Osteocyte (in vitro differentiated cells): Measurements from ENCODE around the gene CHRNB2. TPM values are rescaled to one million over a fixed set of nuclear protein-coding genes. Genes with fewer than 3 reads are reported as not detected.

ENCODE experiments used
- DNase-seq: peaks from one replicate; pipeline ENCODE4 v3.0.0; 2021; ENCODE audit warnings: mixed read lengths; ENCODE audit not compliant: unreplicated experiment; ENCODE audit errors: extremely low spot score
- H3K27ac Mint-ChIP-seq: one replicate; pipeline ENCODE4 v1.8.0; 2021; ENCODE audit warnings: mild to moderate bottlenecking, mixed read lengths; ENCODE audit not compliant: unreplicated experiment
- H3K27me3 Mint-ChIP-seq: one replicate; pipeline ENCODE4 v1.8.0; 2021; ENCODE audit warnings: mixed read lengths; ENCODE audit not compliant: unreplicated experiment
- H3K36me3 Mint-ChIP-seq: one replicate; pipeline ENCODE4 v1.8.0; 2021; ENCODE audit warnings: mixed read lengths; ENCODE audit not compliant: unreplicated experiment
- H3K4me1 Mint-ChIP-seq: one replicate; pipeline ENCODE4 v1.8.0; 2021; ENCODE audit warnings: mixed read lengths; ENCODE audit not compliant: unreplicated experiment
- H3K4me3 Mint-ChIP-seq: one replicate; pipeline ENCODE4 v1.8.0; 2021; ENCODE audit warnings: mild to moderate bottlenecking, moderate library complexity, mixed read lengths; ENCODE audit not compliant: unreplicated experiment
- H3K9me3 Mint-ChIP-seq: one replicate; pipeline ENCODE4 v1.8.0; 2021; ENCODE audit warnings: mixed read lengths; ENCODE audit not compliant: unreplicated experiment
- CTCF ChIP-seq: fragments of 200-600 bp; sonication (generic); IDR thresholded peaks from 2 replicates; pipeline ENCODE4 v1.5.0; 2021; ENCODE audit warnings: antibody characterized with exemption, mild to moderate bottlenecking, moderate library complexity
- total RNA-seq: library from RNA; stranded (reverse); gene quantifications from 2 replicates; pipeline ENCODE4 v1.2.1, GENCODE V29; 2021

The CHRNB2 gene
- total RNA-seq, 1 donor from 2014 or later: 0.27 TPM

- no peak overlapping the region for H3K4me3 Mint-ChIP-seq
- no peak for TF ChIP-seq CTCF
- H3K9me3 Mint-ChIP-seq: no peaks in the 10 kb centered on the region
- no peak for DNase-seq
- H3K27me3 Mint-ChIP-seq: no peaks in the 10 kb centered on the region
- peaks cover 30% of the 10 kb centered on the region for H3K36me3 Mint-ChIP-seq
- peaks cover 34% of the 10 kb centered on the region for H3K4me1 Mint-ChIP-seq
- H3K27ac Mint-ChIP-seq: no peak overlapping the region
Measured at GRCh38 chr1:154603317-154603716, 35.7 kb downstream of the CHRNB2 start.

- Mint-ChIP-seq H3K27ac (no peak overlapping the region), H3K27me3 (no peaks in the 10 kb centered on the region), H3K9me3 (no peaks in the 10 kb centered on the region), H3K36me3 (peaks cover 18% of the 10 kb centered on the region), H3K4me3 (no peak overlapping the region), H3K4me1 (peaks cover 40% of the 10 kb centered on the region)
- TF ChIP-seq CTCF: no peak
- no peak for DNase-seq
Measured at GRCh38 chr1:154605534-154605933, 38.0 kb downstream of the CHRNB2 start.

DNA sequence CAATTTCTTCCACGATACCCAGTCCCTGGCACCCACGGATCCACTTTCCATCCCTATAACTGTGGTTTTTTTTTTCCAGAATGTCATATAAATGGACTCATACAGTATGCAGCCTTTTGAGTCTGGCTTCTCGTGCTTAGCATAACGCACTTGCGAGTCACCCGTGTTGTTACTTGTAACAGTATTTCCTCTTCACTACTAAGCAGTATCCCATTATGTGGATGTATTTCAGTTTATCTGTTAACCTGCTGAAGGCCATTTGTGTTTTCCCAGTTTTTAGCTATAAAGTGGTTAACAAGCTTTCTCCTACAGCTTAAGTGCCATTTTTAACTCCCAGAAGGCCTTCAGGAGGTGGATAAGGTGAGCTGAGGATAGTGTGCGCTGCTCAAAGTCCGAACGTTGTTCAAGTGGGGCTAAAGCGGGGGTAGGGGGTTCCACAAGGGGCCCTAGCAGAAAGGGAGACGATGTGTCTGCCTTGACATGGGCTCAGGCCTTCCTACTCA, 39.6 kb downstream of the CHRNB2 start:
- Mint-ChIP-seq H3K27me3 (no peaks in the 10 kb centered on the region), H3K27ac (peak overlapping the region; percentile 99), H3K36me3 (peaks cover 3% of the 10 kb centered on the region), H3K4me1 (peaks cover 44% of the 10 kb centered on the region), H3K9me3 (no peaks in the 10 kb centered on the region), H3K4me3 (peak overlapping the region; percentile 93)
- TF ChIP-seq CTCF: no peak
- DNase-seq: no peak

- DNase-seq: peak; percentile 95
- no peaks in the 10 kb centered on the region for H3K9me3 Mint-ChIP-seq
- H3K27ac Mint-ChIP-seq: peak within 1 kb of the TSS; percentile 99
- H3K27me3 Mint-ChIP-seq: no peaks in the 10 kb centered on the region
- H3K36me3 Mint-ChIP-seq: peaks cover 3% of the 10 kb centered on the region
- peak within 1 kb of the TSS; percentile 93 for H3K4me3 Mint-ChIP-seq
- TF ChIP-seq CTCF: no peak
- peaks cover 44% of the 10 kb centered on the region for H3K4me1 Mint-ChIP-seq
Measured at GRCh38 chr1:154607609-154608396, 40.2 kb downstream of the CHRNB2 start, which contains the start of gene ADAR. ADAR (minus strand) TSS chr1:154608186; CDS start chr1:154608006, 180 bp downstream.

GRCh38 chr1:154608397-154609270, 41.1 kb downstream of the CHRNB2 start:
- no peaks in the 10 kb centered on the region for H3K9me3 Mint-ChIP-seq
- peaks cover 44% of the 10 kb centered on the region for H3K4me1 Mint-ChIP-seq
- no peak for TF ChIP-seq CTCF
- peak overlapping the region; percentile 99 for H3K27ac Mint-ChIP-seq
- peaks cover 3% of the 10 kb centered on the region for H3K36me3 Mint-ChIP-seq
- peak; percentile 88 for DNase-seq
- no peaks in the 10 kb centered on the region for H3K27me3 Mint-ChIP-seq
- peak overlapping the region; percentile 93 for H3K4me3 Mint-ChIP-seq
